Transverse colon (tissue), 4 donors: ENCODE data around the gene RBM24.

Experiments
- CTCF ChIP-seq, 5 experiments: fragments of 200-600 bp in 3 of 5; fragments of 450-650 bp in 2 of 5; sonication (generic) in 3 of 5; IDR thresholded peaks; 1 replicate in 2 of 5; 2 replicates in 3 of 5; pipeline ENCODE4 v1.5.1; 2016 to 2017; ENCODE audit warnings: antibody characterized with exemption in 5 of 5, inconsistent platforms in 3 of 5, mild to moderate bottlenecking in 2 of 5, moderate library complexity in 1 of 5
- EP300 ChIP-seq: sonication (generic); formaldehyde crosslinking; IDR thresholded peaks from one replicate; pipeline ENCODE4 v1.6.1; 2017; ENCODE audit warnings: antibody characterized with exemption, low read depth
- POLR2A ChIP-seq: fragments of 450-650 bp; IDR thresholded peaks from one replicate; pipeline ENCODE4 v1.6.1; 2016; ENCODE audit warnings: antibody characterized with exemption, mild to moderate bottlenecking, moderate library complexity
- POLR2AphosphoS5 ChIP-seq, 3 donors: sonication (generic); formaldehyde crosslinking; IDR thresholded peaks; one replicate each; pipeline ENCODE4 v1.6.1; 2016; ENCODE audit warnings: antibody characterized with exemption in 3 of 3

GRCh38 chr6:17240803-17241500 is 40.2 kb upstream of the RBM24 start:
- no peak for TF ChIP-seq CTCF (IDR thresholded peaks at IDR 0.05)
- no peak for TF ChIP-seq EP300
- TF ChIP-seq POLR2AphosphoS5 (IDR thresholded peaks at IDR 0.05) = no peak
- TF ChIP-seq POLR2A = no peak
